Stimulated activated naive CD4-positive, alpha-beta T cell (primary cell): ENCODE measurements around the gene ATXN1.

Source experiments
- DNase-seq, 6 experiments: peaks; one replicate each; lab custom pipeline; 2025; lab: John Stamatoyannopoulos, UW

The ATXN1 gene

DNA sequence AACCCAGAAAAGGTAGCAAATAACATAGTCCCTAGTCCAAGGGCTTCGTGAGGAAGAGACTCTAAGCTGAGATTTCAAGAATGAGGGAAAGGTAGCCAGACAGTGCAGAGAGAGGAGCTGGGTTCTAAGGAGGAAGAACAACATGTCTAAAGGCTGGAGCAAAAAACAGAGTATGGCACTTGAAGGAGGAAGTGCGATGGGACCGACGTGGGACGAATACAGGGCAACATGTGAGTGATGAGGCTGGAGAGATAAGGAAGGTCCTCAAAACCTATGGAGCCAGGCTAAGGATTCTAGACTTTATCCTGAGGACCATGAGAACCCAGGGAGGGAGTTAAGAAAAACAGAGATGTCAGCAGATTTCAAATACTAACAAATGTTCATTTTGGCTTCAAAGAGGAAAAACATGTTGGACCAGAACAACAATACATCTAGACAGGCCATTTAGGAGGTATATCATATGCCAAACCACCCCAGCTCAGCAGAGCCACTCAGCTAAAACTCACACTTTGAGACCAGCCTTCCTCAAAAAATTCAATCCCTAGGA is 17.5 kb downstream of the ATXN1 start:
- no peak for DNase-seq

DNA sequence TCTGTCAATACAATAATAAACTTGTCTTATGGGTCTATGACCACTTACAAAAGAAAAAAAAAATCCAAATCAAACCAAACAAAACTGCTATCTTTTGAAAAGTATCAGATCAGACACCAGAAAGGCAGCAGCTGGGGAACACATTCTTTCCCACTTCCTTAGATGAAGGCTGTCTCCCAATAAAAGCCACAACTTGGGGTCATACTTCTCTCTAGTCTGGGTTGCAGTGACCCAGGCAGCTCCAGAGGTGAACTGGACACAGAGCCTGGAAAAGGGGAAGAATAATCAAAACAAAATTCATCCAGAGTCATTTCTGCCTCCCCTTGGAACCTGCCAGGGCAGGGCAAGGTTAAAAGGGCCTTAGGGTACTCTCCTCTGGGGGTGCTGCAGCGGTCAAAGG is 19.1 kb downstream of the ATXN1 start:
- no peak for DNase-seq

DNA sequence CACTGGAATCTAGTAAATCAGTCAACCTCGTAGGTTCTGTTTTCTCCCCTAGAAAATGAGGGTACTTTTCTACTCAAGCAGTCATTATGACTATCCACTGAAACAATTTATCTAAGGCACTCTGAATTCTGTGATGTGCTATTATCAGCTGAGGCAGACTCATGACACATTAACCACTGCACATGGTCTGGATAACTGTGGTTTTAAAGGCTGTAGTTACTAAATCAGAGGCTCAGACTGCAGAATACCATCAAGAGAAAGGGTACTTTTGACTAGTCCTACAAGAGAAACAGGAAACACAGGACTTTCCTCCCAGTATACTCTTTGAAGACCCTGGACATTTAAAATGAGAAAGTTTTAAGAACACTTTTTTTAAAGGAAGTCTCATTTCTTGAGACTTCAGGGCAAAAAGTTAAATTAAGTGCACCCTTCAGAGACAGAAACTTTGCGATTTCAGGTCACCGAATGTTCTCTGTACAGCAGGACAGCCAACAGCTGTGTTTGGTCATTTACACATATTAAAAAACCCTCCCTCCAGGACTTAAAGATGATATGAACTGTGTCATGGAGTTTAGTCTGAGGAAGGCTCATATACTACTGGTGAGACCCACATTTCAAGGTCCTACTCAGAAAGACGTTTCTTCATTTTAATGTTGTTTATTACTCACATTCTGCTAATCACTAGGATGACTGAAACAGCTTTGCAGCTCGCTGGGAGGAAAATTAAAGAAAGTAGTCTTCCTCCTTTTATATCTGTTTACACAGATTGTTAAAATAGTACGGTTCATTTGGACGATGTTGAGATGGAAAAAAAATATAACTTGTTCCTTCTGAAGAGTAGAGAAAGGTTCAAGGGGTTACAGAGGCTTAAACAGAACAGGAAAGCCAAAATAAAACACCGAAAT is 19.9 kb downstream of the ATXN1 start:
- no peak for DNase-seq

DNA sequence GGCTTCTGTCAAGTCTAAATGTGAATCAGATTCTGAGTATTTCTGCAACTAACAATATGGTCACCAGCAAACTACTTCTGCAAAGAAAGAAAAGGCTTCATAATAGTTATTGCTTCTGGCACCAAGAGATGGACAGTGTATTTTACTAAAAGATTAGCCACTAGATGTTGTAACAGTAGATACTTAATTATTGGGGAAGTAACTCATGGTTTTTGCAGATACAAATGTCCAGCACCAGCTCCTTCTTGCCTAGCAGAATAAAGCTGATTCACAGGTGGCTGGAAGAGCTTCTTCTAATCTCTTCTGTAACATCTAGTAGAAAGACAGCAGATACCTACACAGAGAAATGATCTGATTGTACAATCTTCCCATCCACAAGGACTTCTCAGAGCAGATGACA is 21.2 kb downstream of the ATXN1 start:
- no peak for DNase-seq

DNA sequence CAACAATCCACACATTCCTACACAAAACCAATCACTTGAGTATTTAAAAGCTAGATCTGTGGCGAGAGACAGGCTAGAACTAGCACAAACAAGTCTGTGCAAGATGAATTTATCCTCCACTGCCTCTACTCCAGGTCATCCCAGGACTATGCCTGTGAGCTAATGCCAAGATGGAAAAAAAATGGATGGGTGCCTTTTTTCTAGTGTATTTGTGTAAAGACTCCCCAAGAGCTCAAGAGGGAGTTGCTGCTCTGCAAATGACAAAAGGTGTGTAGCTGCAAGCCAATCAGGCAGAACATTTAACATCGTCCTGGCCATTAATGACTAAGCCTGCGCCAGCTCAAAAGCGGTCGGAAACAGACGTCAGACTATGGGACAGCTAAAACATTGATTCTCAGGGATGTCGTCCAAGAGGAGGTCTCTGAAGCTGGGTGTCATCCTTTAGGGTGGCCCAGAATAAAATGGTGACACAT is 21.9 kb downstream of the ATXN1 start:
- DNase-seq, result no peak

DNA sequence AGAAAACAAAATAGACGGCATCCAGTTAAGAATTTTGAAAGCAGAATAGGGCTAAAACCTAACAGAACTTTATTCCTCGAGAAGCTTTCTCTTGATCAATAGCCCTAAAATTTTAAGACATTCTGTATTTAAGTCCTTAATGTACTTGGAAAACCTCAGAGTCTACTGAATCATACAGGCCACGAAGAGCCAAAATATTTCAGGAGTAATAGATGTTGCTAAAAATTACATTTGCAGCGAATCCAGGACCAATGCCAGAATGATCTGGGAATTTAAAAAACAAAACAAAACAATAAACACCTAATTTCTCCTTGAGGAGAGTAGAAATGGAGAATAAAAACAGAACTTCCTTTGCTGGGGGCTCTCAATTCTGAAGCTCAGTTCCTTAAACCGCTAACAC is 23.3 kb downstream of the ATXN1 start:
- no peak for DNase-seq

DNA sequence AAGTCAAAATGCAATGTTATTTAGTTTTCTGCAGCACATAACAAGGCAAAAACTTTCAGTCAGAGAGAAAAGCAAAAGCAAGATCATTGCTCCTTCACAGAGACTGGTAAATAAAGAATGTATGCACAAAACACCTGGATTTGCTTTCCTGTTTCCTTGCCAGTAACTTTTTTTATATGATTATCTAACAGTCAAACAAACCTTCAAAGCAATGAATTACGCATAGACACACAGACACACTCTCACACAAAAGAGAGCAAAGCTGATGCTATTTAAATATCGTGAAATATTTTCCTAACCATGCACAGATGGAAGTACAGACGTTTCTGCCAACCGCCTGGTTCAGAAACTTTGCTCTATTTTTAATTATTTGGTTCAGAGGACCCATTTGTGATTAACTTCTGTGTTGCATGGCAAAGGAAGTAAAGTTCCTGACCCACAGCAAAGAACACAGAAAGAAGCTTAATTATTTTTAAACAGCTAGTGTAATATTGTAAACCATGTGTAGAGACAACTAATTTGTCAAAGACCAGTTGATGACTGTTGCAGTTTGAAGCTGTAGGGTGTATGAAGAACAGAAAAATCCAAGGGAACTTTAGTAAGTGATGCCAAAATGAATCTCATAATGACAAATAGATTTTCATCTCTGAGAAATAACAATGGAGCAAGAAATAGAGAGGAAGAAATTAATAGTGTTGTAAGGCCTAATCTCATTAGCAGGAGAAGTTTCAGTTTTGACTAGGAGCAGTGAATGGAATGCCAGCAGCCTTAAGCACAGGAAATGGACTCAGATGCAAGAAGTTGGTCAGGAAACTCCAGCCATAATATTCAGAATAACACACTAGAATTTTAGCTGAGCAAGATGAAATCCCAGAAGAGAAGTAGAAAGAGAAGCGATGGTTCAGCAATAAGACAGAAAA is 24.1 kb downstream of the ATXN1 start:
- DNase-seq, result no peak

DNA sequence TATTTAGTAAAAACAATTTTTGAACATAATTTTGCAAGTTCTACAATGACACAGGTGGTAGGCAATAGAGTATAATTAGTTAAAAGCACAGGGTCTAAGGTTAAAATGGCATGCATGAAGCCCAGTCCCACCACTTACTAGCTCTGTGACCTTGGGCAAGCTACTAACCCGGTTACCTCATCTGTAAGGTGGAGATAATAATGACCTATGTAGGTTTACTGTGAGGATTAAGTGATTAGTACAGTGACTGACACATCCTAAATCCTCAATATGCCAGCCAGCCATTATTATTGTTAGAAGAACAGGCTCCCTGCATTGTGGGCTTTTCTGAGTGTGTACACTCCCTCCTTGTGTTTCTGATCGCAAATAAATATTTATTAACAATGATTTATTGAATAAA is 26.2 kb downstream of the ATXN1 start:
- no peak for DNase-seq

DNA sequence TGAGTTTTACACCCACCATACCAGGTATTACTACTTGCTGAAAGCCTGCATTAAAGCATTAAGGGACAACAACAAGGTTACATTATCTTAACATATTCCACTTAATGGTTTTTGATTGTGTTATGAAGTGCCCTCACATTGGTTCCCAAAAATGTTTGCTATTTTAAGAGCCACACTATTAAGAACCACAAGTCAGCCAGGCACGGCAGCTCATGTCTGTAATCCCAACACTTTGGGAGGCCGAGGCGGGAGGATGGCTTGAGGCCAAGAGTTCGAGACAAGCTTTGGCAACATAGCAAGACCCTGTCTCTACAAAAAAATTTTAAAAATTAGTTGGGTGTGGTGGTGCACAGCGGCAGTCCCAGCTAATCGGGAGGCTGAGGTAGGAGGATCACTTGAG is 28.2 kb downstream of the ATXN1 start:
- no peak for DNase-seq

DNA sequence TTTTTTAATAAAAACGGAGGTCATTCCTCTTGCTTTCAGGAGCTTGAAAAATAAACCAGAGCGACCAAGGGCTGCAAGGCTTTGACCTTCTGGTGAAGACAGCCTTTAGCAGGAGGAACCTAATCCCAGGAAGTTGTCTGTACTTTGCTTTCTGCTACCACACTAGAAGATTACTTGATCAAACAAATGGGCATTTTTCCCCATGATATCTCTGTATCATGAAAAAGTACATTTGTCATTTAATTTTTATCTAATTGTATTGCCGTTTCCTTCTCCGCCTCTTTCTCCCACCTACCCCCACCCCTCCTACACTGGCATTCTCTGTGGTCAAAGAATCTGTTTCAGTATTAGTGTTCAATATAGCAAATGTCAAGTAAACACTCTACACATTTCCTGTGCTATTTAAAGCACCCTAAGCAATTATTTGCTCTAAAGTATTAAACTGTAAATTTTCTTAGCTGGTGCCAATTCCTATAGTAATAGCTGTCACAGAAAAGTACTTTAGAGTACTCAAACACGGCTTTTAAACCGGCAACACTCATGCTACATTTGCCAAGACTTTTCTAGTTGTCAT is 29.7 kb downstream of the ATXN1 start:
- no peak for DNase-seq

DNA sequence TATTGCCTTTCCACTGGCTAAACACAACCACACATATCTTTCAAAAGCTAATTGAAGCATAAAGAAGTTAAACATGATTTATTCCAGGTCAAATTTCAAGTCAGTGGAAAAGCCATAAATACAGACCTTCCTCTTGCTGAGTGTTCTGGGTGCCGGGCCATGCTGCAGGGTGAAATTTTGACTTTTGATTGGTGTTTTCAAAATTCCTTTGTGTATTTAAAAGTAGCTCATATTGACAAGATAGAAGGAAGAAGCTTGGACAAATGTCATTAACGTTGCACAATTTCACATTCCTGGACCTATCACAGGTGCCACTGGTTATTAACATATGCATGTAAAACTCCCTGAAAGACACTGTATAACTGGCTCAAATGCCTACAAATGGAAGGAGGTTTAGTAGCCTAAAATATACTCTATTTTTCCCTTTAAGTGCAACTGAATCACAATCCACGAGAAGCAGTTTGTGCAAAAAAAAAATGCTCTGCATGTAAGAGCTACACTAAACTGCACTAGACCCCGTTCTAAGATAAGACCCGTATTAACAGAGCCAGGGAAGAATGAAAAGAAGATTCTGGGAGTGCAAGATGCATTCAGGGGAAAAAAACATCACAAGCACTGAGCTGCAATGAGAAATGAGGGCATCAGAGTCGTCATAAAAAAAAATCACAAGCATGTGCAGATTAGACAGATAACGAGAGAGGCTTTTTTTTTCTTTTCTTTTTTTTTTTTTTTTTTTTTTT is 30.4 kb downstream of the ATXN1 start:
- no peak for DNase-seq

DNA sequence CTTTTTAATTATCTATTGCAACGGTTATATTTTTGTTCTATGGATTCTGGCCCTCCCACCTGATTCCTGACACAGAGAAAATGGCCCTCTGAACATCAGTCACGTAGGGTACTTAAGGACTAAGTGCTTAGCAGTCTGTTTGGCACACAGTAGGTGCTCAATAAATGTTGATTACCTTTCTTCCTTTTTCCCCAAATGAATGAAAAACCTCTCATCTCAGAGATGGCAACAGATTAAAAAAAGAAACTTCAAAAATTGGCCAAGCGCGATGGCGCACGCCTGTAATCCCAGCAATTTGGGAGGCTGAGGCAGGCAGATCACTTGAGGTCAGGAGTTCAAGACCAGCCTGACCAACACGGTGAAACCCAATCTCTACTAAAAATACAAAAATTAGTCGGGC is 31.5 kb downstream of the ATXN1 start:
- no peak for DNase-seq

DNA sequence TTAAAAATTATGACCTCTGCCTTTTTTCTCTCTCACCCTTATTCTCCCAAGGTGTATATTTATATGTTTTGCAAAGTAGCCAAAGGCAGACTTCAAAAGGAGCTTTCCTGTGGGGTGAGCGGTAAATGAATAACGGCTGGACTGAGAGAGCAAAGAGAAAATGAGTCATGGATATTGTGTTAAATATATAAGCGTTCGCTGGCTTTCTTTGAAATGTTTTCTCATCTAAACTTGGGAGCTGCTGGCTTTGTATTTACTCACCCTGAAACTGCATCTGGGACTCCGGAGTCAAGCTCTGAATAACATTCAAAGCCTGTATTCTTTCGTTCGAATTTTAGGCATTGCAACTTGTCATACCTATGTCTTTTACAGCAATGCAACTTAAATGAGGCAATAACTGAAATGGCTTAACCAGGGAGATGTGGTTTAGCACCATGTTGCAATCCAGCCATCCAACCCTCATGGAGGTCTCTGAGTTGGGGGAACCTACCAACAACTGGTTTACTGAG is 32.0 kb downstream of the ATXN1 start:
- DNase-seq, result no peak

DNA sequence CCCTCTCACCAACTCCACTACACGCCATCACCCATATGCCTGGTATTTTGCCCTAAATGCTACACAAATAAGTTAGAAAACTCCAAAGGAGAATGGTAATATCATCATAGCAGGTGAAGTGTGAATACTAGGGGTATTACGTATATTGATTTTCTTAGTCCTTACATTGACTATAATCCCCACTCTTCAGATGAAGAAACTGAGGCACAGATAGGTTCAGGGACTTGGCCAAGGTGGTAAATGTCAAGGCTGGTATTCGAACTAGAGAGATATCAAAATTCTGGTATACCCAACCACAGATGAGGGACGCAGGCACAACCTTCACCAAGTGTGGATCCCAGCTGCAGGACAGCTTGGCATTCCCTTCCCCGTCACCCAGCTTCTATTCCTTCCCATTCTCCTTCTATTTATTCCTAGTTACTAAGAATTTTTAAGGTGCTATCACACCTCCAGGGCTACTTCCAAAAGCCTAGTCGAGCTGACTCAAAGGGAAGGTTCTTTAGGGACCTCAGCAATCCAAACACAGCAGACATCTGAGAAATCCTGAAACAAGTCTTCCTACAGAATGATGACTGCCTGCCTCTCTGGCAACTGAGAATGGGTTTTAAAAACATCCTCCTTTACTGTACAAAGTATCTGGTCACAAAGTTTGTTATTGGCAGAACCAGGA is 32.6 kb downstream of the ATXN1 start:
- no peak for DNase-seq

DNA sequence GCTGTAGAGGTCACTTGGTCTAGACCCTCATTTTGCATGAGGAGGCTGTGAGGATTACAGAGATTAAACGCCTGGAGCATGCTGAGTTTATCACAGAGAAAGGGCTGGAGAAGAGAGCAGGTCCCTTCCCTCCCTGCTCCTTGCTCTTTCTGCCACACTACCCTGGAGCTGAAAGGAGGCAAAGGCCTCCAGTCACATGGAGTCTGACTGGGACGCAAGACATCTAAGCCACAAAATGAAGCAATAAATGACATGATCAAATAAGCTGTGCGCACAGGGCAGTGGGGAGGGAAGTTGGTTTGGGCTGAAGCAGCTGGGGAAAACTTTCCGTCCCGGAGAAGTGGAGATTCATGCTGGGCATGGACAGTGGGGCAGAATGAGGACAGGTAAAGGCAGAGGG is 33.3 kb downstream of the ATXN1 start:
- no peak for DNase-seq

DNA sequence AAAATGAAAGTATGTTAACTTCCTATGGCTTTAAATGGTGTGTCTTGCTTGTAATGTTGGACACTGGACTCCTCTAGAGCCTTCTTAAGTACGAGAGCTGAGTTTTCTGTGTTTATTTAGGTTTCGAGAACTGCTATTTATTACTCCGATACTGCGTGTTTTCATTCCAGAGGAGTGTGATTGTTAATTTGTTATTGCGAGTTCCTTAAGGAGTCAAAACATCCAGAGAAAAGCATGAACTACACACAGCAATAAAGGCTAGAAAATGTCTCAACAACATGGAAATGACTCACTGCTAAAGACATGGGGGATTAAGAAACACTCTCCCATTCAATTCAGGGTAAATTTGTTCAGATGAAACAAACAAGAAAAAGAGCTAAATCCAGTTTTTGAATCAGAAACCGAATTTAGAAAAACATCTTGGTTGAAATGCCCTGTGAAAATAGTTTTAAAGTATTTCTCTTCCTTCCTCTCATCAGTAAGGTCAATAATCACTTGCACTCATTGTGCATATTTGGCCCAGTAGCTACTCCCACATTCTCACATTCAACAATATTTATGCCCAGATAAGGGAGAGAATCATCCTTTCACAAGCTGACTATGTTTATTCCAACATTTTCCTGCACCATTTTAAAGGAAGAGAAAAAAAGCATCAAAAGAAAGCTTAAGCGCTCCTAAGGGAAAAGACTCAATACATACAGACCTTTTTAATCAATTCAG is 36.0 kb downstream of the ATXN1 start:
- no peak for DNase-seq

DNA sequence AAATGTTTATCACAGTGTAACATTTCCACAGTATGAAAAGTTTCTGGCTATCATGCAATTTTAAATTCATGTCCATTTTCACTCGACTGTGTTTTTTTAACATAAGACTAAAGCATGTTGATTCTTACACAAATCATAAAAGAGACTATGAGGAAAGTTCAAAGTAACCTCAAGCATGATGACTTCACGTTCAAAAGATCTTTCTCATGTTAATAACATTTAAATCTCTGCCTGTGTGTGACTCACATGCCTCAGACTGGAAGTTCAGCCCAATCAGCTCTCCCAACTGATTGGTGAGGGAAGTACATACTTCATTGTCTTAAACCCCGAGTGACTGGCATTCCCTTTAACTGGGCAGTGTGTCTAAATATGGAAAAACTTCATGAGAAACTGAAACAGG is 37.4 kb downstream of the ATXN1 start:
- DNase-seq, result no peak

DNA sequence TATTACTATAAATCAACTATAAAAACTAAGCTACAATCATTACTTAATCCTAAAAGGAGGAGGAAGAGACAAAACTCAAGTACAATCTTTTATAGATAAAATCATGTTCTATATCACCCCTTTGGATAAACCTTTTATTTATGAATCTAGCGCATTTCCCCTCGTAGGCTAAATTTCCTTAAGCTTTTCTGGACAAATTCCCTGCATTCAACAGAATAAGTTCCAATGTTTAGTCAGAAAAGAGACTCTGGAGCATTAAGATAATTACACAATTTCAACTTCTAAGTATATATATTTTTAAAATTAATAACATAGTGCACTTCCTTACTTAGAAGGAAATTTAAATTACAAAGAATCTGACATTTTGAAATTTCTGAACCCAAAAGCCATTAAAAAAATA is 37.9 kb downstream of the ATXN1 start:
- DNase-seq, result no peak

DNA sequence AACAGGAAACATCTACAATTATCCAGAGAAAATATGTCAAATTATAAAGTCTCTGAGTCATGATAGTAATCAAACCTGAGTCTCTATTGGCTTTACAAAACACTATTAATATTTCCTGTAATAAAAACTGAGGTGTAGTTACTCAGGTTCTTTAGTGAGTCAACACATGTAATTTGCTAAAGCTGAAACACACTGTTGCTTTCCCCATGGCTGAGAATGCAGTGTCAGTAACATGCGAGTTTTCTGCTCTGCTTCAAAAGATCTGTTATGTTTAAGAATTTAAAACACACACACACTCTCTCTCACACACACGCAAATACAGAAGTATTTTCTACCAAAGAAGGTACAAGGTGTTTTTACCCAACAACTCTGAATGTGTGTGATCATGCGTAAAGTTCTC is 38.6 kb downstream of the ATXN1 start:
- no peak for DNase-seq

DNA sequence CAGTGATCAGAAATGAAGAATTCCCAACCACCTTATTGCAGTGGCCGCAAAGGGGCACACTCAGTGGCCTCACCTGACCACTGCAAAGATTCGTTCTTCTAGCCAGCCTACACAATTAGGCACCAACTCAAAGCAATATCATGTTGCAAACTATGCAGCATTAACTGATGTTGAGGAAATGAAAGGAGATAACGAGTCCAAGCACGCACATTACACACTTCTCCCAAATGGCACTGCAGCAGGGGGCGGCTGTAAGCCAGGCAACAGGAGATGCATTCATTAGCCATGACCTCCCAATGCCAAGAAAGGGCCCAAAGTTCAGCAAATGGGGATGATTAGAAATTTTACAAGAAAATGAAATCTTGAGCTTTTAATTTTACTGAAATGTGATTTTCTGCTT is 39.3 kb downstream of the ATXN1 start:
- no peak for DNase-seq
